ENCODE results near the gene KCNE3.

Gene KCNE3

DNA sequence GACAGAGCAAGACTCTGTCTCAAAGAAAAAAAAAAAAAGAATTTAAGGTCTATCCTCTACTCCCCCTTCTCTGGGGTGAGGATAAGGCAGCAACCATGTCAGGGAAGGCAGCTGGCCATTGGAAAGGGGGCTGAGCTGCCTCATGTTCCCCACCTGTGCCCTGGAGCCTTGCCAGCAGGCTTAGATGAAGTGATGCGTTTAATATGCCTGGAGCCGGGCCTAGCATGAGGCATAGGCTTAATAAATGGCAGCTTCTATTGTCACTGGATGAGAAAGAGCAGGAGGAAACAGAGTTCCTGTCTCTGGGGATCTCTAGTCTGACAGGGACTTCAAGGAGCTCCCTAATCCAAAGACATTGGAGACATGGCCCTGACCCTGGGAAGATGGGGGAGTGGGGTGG lies 3.2 kb upstream of the KCNE3 start:
- H3K27ac ChIP-seq (replicated peaks) = no peak overlapping the region
- TF ChIP-seq GABPA (IDR thresholded peaks at IDR 0.05; ENCODE audit: low read depth) (no peak), SPI1 (IDR thresholded peaks at IDR 0.05; ENCODE audit: borderline replicate concordance, low read depth) (no peak), POLR2AphosphoS5 (IDR thresholded peaks at IDR 0.05; ENCODE audit: low read depth) (no peak)
- TF ChIP-seq, protein P1, sequence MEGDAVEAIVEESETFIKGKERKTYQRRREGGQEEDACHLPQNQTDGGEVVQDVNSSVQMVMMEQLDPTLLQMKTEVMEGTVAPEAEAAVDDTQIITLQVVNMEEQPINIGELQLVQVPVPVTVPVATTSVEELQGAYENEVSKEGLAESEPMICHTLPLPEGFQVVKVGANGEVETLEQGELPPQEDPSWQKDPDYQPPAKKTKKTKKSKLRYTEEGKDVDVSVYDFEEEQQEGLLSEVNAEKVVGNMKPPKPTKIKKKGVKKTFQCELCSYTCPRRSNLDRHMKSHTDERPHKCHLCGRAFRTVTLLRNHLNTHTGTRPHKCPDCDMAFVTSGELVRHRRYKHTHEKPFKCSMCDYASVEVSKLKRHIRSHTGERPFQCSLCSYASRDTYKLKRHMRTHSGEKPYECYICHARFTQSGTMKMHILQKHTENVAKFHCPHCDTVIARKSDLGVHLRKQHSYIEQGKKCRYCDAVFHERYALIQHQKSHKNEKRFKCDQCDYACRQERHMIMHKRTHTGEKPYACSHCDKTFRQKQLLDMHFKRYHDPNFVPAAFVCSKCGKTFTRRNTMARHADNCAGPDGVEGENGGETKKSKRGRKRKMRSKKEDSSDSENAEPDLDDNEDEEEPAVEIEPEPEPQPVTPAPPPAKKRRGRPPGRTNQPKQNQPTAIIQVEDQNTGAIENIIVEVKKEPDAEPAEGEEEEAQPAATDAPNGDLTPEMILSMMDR (IDR thresholded peaks at IDR 0.05; ENCODE audit: insufficient read depth, low read length) = no peak
- TF ChIP-seq, protein P2, sequence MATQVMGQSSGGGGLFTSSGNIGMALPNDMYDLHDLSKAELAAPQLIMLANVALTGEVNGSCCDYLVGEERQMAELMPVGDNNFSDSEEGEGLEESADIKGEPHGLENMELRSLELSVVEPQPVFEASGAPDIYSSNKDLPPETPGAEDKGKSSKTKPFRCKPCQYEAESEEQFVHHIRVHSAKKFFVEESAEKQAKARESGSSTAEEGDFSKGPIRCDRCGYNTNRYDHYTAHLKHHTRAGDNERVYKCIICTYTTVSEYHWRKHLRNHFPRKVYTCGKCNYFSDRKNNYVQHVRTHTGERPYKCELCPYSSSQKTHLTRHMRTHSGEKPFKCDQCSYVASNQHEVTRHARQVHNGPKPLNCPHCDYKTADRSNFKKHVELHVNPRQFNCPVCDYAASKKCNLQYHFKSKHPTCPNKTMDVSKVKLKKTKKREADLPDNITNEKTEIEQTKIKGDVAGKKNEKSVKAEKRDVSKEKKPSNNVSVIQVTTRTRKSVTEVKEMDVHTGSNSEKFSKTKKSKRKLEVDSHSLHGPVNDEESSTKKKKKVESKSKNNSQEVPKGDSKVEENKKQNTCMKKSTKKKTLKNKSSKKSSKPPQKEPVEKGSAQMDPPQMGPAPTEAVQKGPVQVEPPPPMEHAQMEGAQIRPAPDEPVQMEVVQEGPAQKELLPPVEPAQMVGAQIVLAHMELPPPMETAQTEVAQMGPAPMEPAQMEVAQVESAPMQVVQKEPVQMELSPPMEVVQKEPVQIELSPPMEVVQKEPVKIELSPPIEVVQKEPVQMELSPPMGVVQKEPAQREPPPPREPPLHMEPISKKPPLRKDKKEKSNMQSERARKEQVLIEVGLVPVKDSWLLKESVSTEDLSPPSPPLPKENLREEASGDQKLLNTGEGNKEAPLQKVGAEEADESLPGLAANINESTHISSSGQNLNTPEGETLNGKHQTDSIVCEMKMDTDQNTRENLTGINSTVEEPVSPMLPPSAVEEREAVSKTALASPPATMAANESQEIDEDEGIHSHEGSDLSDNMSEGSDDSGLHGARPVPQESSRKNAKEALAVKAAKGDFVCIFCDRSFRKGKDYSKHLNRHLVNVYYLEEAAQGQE (IDR thresholded peaks at IDR 0.05; ENCODE audit: insufficient replicate concordance, low read depth) = no peak
- DNase-seq (ENCODE audit: low read depth in 1 of 2, low spot score in 1 of 2) = no peak

DNA sequence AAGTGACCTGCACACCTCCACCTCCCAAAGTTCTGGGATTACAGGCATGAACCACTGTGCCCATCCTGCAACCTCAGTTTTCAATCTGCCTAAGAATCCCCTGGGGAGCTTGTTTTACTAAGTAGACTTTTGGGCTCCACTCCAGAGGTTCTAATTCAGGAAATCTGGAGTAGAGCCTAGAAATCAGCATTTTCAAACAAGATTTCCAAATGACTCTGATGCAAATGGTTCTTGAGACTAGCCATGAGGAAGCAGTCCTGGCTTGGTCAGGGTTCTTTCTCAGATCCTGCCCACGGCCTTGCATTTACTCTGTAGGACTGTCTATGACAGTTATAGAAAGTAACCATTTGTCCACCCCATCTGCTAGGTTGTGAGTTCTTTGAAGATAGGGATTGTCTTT lies 1.6 kb upstream of the KCNE3 start:
- TF ChIP-seq, protein P2 (IDR thresholded peaks at IDR 0.05; ENCODE audit: insufficient replicate concordance, low read depth) = no peak
- no peak for TF ChIP-seq GABPA (IDR thresholded peaks at IDR 0.05; ENCODE audit: low read depth)
- TF ChIP-seq SPI1 (IDR thresholded peaks at IDR 0.05; ENCODE audit: borderline replicate concordance, low read depth) = no peak
- TF ChIP-seq, protein P1 (IDR thresholded peaks at IDR 0.05; ENCODE audit: insufficient read depth, low read length) = no peak
- TF ChIP-seq POLR2AphosphoS5 (IDR thresholded peaks at IDR 0.05; ENCODE audit: low read depth) = no peak
- Histone ChIP-seq H3K27ac (replicated peaks) (no peak overlapping the region), H3K27me3 (ENCODE audit: insufficient read depth, poor library complexity, severe bottlenecking) (no peaks in the 10 kb centered on the region), H3K4me3 (replicated peaks; ENCODE audit: insufficient read depth, low read length) (no peak overlapping the region)
- DNase-seq (ENCODE audit: low read depth in 1 of 2, low spot score in 1 of 2) = no peak

More for the DNA sequence above, 3.2 kb upstream of the KCNE3 start:
- H3K27me3 ChIP-seq (ENCODE audit: insufficient read depth, poor library complexity, severe bottlenecking) = no peaks in the 10 kb centered on the region
- no peak overlapping the region for H3K4me3 ChIP-seq (replicated peaks; ENCODE audit: insufficient read depth, low read length)

DNA sequence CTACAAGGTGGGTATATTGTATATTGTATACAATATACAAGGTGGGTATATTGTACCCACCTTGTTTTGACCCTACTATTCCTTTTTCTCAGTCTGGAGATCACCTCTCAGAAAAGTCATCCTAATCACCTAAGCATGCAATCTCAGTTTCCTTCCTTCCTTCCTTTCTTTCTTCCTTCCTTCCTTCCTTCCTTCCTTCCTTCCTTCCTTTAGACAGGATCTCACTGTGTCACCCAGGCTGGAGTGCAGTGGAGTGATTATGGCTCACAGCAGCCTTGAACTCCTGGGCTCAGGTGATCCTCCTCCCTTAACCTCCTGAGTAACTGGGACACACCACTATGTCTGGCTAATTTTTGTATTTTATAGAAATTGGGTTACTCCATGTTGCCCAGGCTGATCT lies 1.2 kb upstream of the KCNE3 start:
- no peaks in the 10 kb centered on the region for H3K27me3 ChIP-seq (ENCODE audit: insufficient read depth, poor library complexity, severe bottlenecking)

More for the DNA sequence above, 1.2 kb upstream of the KCNE3 start:
- DNase-seq (ENCODE audit: low read depth in 1 of 2, low spot score in 1 of 2) = no peak
- TF ChIP-seq POLR2AphosphoS5 (IDR thresholded peaks at IDR 0.05; ENCODE audit: low read depth) (no peak), GABPA (IDR thresholded peaks at IDR 0.05; ENCODE audit: low read depth) (no peak), SPI1 (IDR thresholded peaks at IDR 0.05; ENCODE audit: borderline replicate concordance, low read depth) (no peak)
- TF ChIP-seq, protein P1 (IDR thresholded peaks at IDR 0.05; ENCODE audit: insufficient read depth, low read length) = no peak
- TF ChIP-seq, protein P2 (IDR thresholded peaks at IDR 0.05; ENCODE audit: insufficient replicate concordance, low read depth) = no peak
- H3K27ac ChIP-seq (replicated peaks) = no peak overlapping the region
- no peak overlapping the region for H3K4me3 ChIP-seq (replicated peaks; ENCODE audit: insufficient read depth, low read length)
